MM.1S (cell line): Measurements from ENCODE around the gene FLYWCH2.

Experiments
- CTCF ChIP-seq: fragments of 300-600 bp; sonication (generic); IDR thresholded peaks from 2 replicates; pipeline ENCODE4 v1.5.1; 2016; ENCODE audit warnings: antibody characterized with exemption, low read length, mixed read lengths
- EZH2 ChIP-seq: fragments of 300-600 bp; sonication (generic); optimal IDR thresholded peaks from 2 replicates; pipeline ENCODE3; 2017; ENCODE audit warnings: low read depth, mild to moderate bottlenecking, antibody characterized with exemption, low read length, mixed read lengths

- TF ChIP-seq EZH2 (no peak), CTCF (no peak)
Measured at GRCh38 chr16:2840914-2841313, 42.1 kb upstream of the FLYWCH2 start.
